ENCODE results near the gene CDK8. TPM values are rescaled to one million over a fixed set of nuclear protein-coding genes. Genes with fewer than 3 reads are reported as not detected.
A peak's percentile ranks its signal among the peaks of the same experiment; 100 is the strongest.
"Not testable (repeated sequence)": the region's sequence is repeated elsewhere in the genome, so short reads cannot be mapped to it uniquely, and the experiment has no call there.

CDK8 gene
- polyA plus RNA-seq, 3 donors from 2014 or later, result 1.6 to 5.2 (median 1.7) TPM

- DNase-seq, result no peak
- Mint-ChIP-seq H3K36me3 (no peaks in the 10 kb centered on the region), H3K4me1 (peaks cover 18 to 49% of the 10 kb centered on the region in 2 donors), H3K4me3 (no peak overlapping the region), H3K27ac (no peak overlapping the region), H3K27me3 (ENCODE audit: low read depth in 3 of 3) (peaks cover 0 to 5% (median 2%) of the 10 kb centered on the region in 3 donors), H3K9me3 (no peaks in the 10 kb centered on the region)
Measured at GRCh38 chr13:26259634-26260033, 5.7 kb downstream of the CDK8 start.

- no peaks in the 10 kb centered on the region for H3K9me3 Mint-ChIP-seq
- H3K27me3 Mint-ChIP-seq (ENCODE audit: low read depth in 3 of 3), result no peaks in the 10 kb centered on the region
- H3K27ac Mint-ChIP-seq, result peak overlapping the region in 1 of 6 donors; percentile 31
- H3K36me3 Mint-ChIP-seq, result no peaks in the 10 kb centered on the region
- no peak for DNase-seq
- H3K4me3 Mint-ChIP-seq, result no peak overlapping the region
- H3K4me1 Mint-ChIP-seq, result peaks cover 13 to 42% of the 10 kb centered on the region in 2 donors
Measured at GRCh38 chr13:26262156-26262555, 8.2 kb downstream of the CDK8 start.

GRCh38 chr13:26266311-26266710 is 12.4 kb downstream of the CDK8 start:
- Mint-ChIP-seq H3K4me3 (no peak overlapping the region), H3K4me1 (peaks cover 24 to 48% of the 10 kb centered on the region in 2 donors), H3K36me3 (no peaks in the 10 kb centered on the region), H3K27ac (peak overlapping the region in 1 of 6 donors; percentile 63), H3K9me3 (no peaks in the 10 kb centered on the region), H3K27me3 (ENCODE audit: low read depth in 3 of 3) (no peaks in the 10 kb centered on the region)
- no peak for DNase-seq

GRCh38 chr13:26270707-26271106 is 16.8 kb downstream of the CDK8 start:
- no peak for DNase-seq
- H3K27me3 Mint-ChIP-seq (ENCODE audit: low read depth in 3 of 3), result no peaks in the 10 kb centered on the region
- H3K27ac Mint-ChIP-seq, result no peak overlapping the region
- H3K36me3 Mint-ChIP-seq, result no peaks in the 10 kb centered on the region
- no peak overlapping the region for H3K4me3 Mint-ChIP-seq
- peaks cover 23 to 41% of the 10 kb centered on the region in 2 donors for H3K4me1 Mint-ChIP-seq
- no peaks in the 10 kb centered on the region for H3K9me3 Mint-ChIP-seq

- Mint-ChIP-seq H3K27me3 (ENCODE audit: low read depth in 3 of 3) (no peaks in the 10 kb centered on the region), H3K9me3 (no peaks in the 10 kb centered on the region), H3K27ac (no peak overlapping the region), H3K36me3 (no peaks in the 10 kb centered on the region), H3K4me1 (peaks cover 17 to 40% of the 10 kb centered on the region in 2 donors), H3K4me3 (no peak overlapping the region)
- DNase-seq, result no peak
Measured at GRCh38 chr13:26272621-26273020, 18.7 kb downstream of the CDK8 start.

GRCh38 chr13:26280295-26280694 is 26.4 kb downstream of the CDK8 start:
- H3K27me3 Mint-ChIP-seq (ENCODE audit: low read depth in 3 of 3), result no peaks in the 10 kb centered on the region

GRCh38 chr13:26280822-26281221 is 26.9 kb downstream of the CDK8 start:
- H3K27ac Mint-ChIP-seq, result peak overlapping the region in 1 of 6 donors; percentile 58
- peaks cover 0 to 13% (median 13%) of the 10 kb centered on the region in 3 donors for H3K36me3 Mint-ChIP-seq
- DNase-seq, result no peak
- peaks cover 2 to 17% of the 10 kb centered on the region in 2 donors for H3K4me1 Mint-ChIP-seq
- H3K4me3 Mint-ChIP-seq, result no peak overlapping the region
- no peaks in the 10 kb centered on the region for H3K9me3 Mint-ChIP-seq
- no peaks in the 10 kb centered on the region for H3K27me3 Mint-ChIP-seq (ENCODE audit: low read depth in 3 of 3)

More at GRCh38 chr13:26280295-26280694, 26.4 kb downstream of the CDK8 start:
- H3K9me3 Mint-ChIP-seq, result no peaks in the 10 kb centered on the region
- H3K36me3 Mint-ChIP-seq, result peaks cover 0 to 13% (median 13%) of the 10 kb centered on the region in 3 donors
- peaks cover 2 to 17% of the 10 kb centered on the region in 2 donors for H3K4me1 Mint-ChIP-seq
- DNase-seq, result no peak
- no peak overlapping the region for H3K27ac Mint-ChIP-seq
- H3K4me3 Mint-ChIP-seq, result no peak overlapping the region

- H3K4me3 Mint-ChIP-seq; H3K9me3 Mint-ChIP-seq; DNase-seq; H3K27me3 Mint-ChIP-seq (ENCODE audit: low read depth in 3 of 3): not testable (repeated sequence)
- H3K4me1 Mint-ChIP-seq, result peaks cover 5 to 18% of the 10 kb centered on the region in 2 donors
- H3K36me3 Mint-ChIP-seq, result peaks cover 0 to 13% (median 6%) of the 10 kb centered on the region in 3 donors
- peak overlapping the region in 1 of 6 donors; percentile 5 for H3K27ac Mint-ChIP-seq
Measured at GRCh38 chr13:26285911-26286310, 32.0 kb downstream of the CDK8 start.

GRCh38 chr13:26288838-26289237 is 34.9 kb downstream of the CDK8 start:
- DNase-seq; H3K4me3 Mint-ChIP-seq; H3K36me3 Mint-ChIP-seq; H3K9me3 Mint-ChIP-seq; H3K27me3 Mint-ChIP-seq (ENCODE audit: low read depth in 3 of 3); H3K27ac Mint-ChIP-seq: not testable (repeated sequence)
- H3K4me1 Mint-ChIP-seq, result peaks cover 13 to 43% of the 10 kb centered on the region in 2 donors

GRCh38 chr13:26295812-26296211 is 41.9 kb downstream of the CDK8 start:
- Mint-ChIP-seq H3K27me3 (ENCODE audit: low read depth in 3 of 3) (peaks cover 0 to 4% (median 0%) of the 10 kb centered on the region in 3 donors), H3K27ac (no peak overlapping the region), H3K4me1 (peaks cover 28 to 86% of the 10 kb centered on the region in 2 donors), H3K9me3 (no peaks in the 10 kb centered on the region), H3K4me3 (no peak overlapping the region), H3K36me3 (peaks cover 0 to 3% (median 0%) of the 10 kb centered on the region in 3 donors)
- no peak for DNase-seq

GRCh38 chr13:26299168-26299750 is 45.3 kb downstream of the CDK8 start:
- H3K27me3 Mint-ChIP-seq (ENCODE audit: low read depth in 3 of 3), result no peaks in the 10 kb centered on the region
- no peak for DNase-seq
- no peak overlapping the region for H3K27ac Mint-ChIP-seq
- peaks cover 33 to 91% of the 10 kb centered on the region in 2 donors for H3K4me1 Mint-ChIP-seq
- no peak overlapping the region for H3K4me3 Mint-ChIP-seq
- no peaks in the 10 kb centered on the region for H3K9me3 Mint-ChIP-seq
- peaks cover 0 to 5% (median 0%) of the 10 kb centered on the region in 3 donors for H3K36me3 Mint-ChIP-seq

- peaks cover 37 to 91% of the 10 kb centered on the region in 2 donors for H3K4me1 Mint-ChIP-seq
- DNase-seq, result no peak
Measured at GRCh38 chr13:26300140-26300539, 46.2 kb downstream of the CDK8 start.

GRCh38 chr13:26305676-26306075 is 51.7 kb downstream of the CDK8 start:
- H3K27ac Mint-ChIP-seq, result no peak overlapping the region
- H3K4me1 Mint-ChIP-seq, result peaks cover 29 to 80% of the 10 kb centered on the region in 2 donors
- H3K36me3 Mint-ChIP-seq, result peaks cover 0 to 3% (median 3%) of the 10 kb centered on the region in 3 donors
- no peaks in the 10 kb centered on the region for H3K9me3 Mint-ChIP-seq
- H3K4me3 Mint-ChIP-seq, result no peak overlapping the region
- H3K27me3 Mint-ChIP-seq (ENCODE audit: low read depth in 3 of 3), result no peaks in the 10 kb centered on the region
- DNase-seq, result no peak

More at GRCh38 chr13:26300140-26300539, 46.2 kb downstream of the CDK8 start:
- Mint-ChIP-seq H3K27ac (no peak overlapping the region), H3K36me3 (peaks cover 0 to 5% (median 0%) of the 10 kb centered on the region in 3 donors), H3K27me3 (ENCODE audit: low read depth in 3 of 3) (no peaks in the 10 kb centered on the region), H3K4me3 (no peak overlapping the region), H3K9me3 (no peaks in the 10 kb centered on the region)

GRCh38 chr13:26307701-26308100 is 53.8 kb downstream of the CDK8 start:
- Mint-ChIP-seq H3K27ac (no peak overlapping the region), H3K27me3 (ENCODE audit: low read depth in 3 of 3) (no peaks in the 10 kb centered on the region), H3K4me1 (peaks cover 20 to 75% of the 10 kb centered on the region in 2 donors), H3K36me3 (peaks cover 0 to 3% (median 0%) of the 10 kb centered on the region in 3 donors), H3K4me3 (no peak overlapping the region), H3K9me3 (peaks cover 0 to 1% (median 0%) of the 10 kb centered on the region in 6 donors)
- no peak for DNase-seq

- H3K9me3 Mint-ChIP-seq, result peaks cover 0 to 1% (median 0%) of the 10 kb centered on the region in 6 donors
- H3K36me3 Mint-ChIP-seq, result peaks cover 0 to 3% (median 0%) of the 10 kb centered on the region in 3 donors
- H3K4me3 Mint-ChIP-seq, result no peak overlapping the region
- no peak overlapping the region for H3K27ac Mint-ChIP-seq
- DNase-seq, result no peak
- peaks cover 21 to 75% of the 10 kb centered on the region in 2 donors for H3K4me1 Mint-ChIP-seq
- H3K27me3 Mint-ChIP-seq (ENCODE audit: low read depth in 3 of 3), result no peaks in the 10 kb centered on the region
Measured at GRCh38 chr13:26308250-26308649, 54.3 kb downstream of the CDK8 start.

Measured in immature natural killer cell (primary cell).